Hematopoietic multipotent progenitor cell treated with erythropoietin and hydrocortisone succinate and interleukin-3 and kit ligand, for 8 days (in vitro differentiated cells): ENCODE data around the gene CMTM6.
"Not testable (repeated sequence)": the region's sequence is repeated elsewhere in the genome, so short reads cannot be mapped to it uniquely, and the experiment has no call there.

Experiments
- DNase-seq: peaks from one replicate; pipeline ENCODE4 v3.0.0-alpha.2; 2015

The CMTM6 gene

GRCh38 chr3:32498992-32499391 lies 3.7 kb downstream of the CMTM6 start:
- no peak for DNase-seq

- DNase-seq, result no peak
Measured at GRCh38 chr3:32498252-32498651, 4.4 kb downstream of the CMTM6 start.

- DNase-seq, result no peak
Measured at GRCh38 chr3:32495609-32496008, 7.0 kb downstream of the CMTM6 start.

- DNase-seq, result no peak
Measured at GRCh38 chr3:32495085-32495484, 7.6 kb downstream of the CMTM6 start.

GRCh38 chr3:32493437-32494414 lies 8.9 kb downstream of the CMTM6 start:
- no peak for DNase-seq

- no peak for DNase-seq
Measured at GRCh38 chr3:32492684-32493436, 9.8 kb downstream of the CMTM6 start.

GRCh38 chr3:32488474-32489008 lies 14.1 kb downstream of the CMTM6 start:
- DNase-seq, result peak; percentile 51

- DNase-seq, result no peak
Measured at GRCh38 chr3:32487781-32488473, 14.7 kb downstream of the CMTM6 start.

- no peak for DNase-seq
Measured at GRCh38 chr3:32484436-32484835, 18.2 kb downstream of the CMTM6 start.

- DNase-seq, result peak; percentile 25
Measured at GRCh38 chr3:32483772-32484171, 18.9 kb downstream of the CMTM6 start.

GRCh38 chr3:32482693-32483092 lies 20.0 kb downstream of the CMTM6 start:
- peak; percentile 26 for DNase-seq

GRCh38 chr3:32481791-32482631 lies 20.6 kb downstream of the CMTM6 start:
- no peak for DNase-seq

GRCh38 chr3:32480604-32481003 lies 22.0 kb downstream of the CMTM6 start:
- no peak for DNase-seq

- DNase-seq, result no peak
Measured at GRCh38 chr3:32474201-32474600, 28.5 kb downstream of the CMTM6 start.

GRCh38 chr3:32472151-32472550 lies 30.5 kb downstream of the CMTM6 start:
- not testable (repeated sequence) for DNase-seq

- DNase-seq, result no peak
Measured at GRCh38 chr3:32471246-32471645, 31.4 kb downstream of the CMTM6 start.

- DNase-seq, result no peak
Measured at GRCh38 chr3:32470362-32470761, 32.3 kb downstream of the CMTM6 start.

GRCh38 chr3:32469151-32469874 lies 33.3 kb downstream of the CMTM6 start:
- no peak for DNase-seq

- DNase-seq, result peak; percentile 65
Measured at GRCh38 chr3:32467333-32468070, 35.1 kb downstream of the CMTM6 start.

- DNase-seq, result not testable (repeated sequence)
Measured at GRCh38 chr3:32466808-32467207, 35.8 kb downstream of the CMTM6 start.

GRCh38 chr3:32464726-32465125 lies 37.9 kb downstream of the CMTM6 start:
- not testable (repeated sequence) for DNase-seq
